HG03460 (cell line): ENCODE data around the gene C2orf74.
"Not testable (repeated sequence)": the region's sequence is repeated elsewhere in the genome, so short reads cannot be mapped to it uniquely, and the experiment has no call there.

ENCODE experiments used
- ATAC-seq: cut with Tn5 transposase; IDR thresholded peaks from one replicate; pipeline ENCODE4 v1.9.1; 2021; ENCODE audit not compliant: unreplicated experiment

C2orf74 gene

GRCh38 chr2:61172671-61173070, 10.7 kb downstream of the C2orf74 start:
- no peak for ATAC-seq

GRCh38 chr2:61173116-61173515, 11.1 kb downstream of the C2orf74 start:
- ATAC-seq, result no peak

GRCh38 chr2:61175036-61175435, 13.0 kb downstream of the C2orf74 start:
- no peak for ATAC-seq

- peak; percentile 70 for ATAC-seq
These were observed 15.1 kb downstream of the C2orf74 start for GRCh38 chr2:61176755-61177726.

GRCh38 chr2:61177727-61178549, 15.9 kb downstream of the C2orf74 start:
- peak; percentile 22 for ATAC-seq

GRCh38 chr2:61178603-61179545, 16.9 kb downstream of the C2orf74 start:
- no peak for ATAC-seq

GRCh38 chr2:61179701-61180639, 18.0 kb downstream of the C2orf74 start:
- ATAC-seq, result no peak

GRCh38 chr2:61180686-61181085, 18.7 kb downstream of the C2orf74 start:
- no peak for ATAC-seq

GRCh38 chr2:61181382-61182058, 19.5 kb downstream of the C2orf74 start:
- ATAC-seq, result no peak

- no peak for ATAC-seq
These were observed 20.0 kb downstream of the C2orf74 start for GRCh38 chr2:61182059-61182383.

GRCh38 chr2:61183795-61184194, 21.8 kb downstream of the C2orf74 start:
- ATAC-seq, result no peak

GRCh38 chr2:61184263-61184662, 22.3 kb downstream of the C2orf74 start:
- no peak for ATAC-seq

- no peak for ATAC-seq
These were observed 23.3 kb downstream of the C2orf74 start for GRCh38 chr2:61185231-61185728.

- ATAC-seq, result no peak
These were observed 25.1 kb downstream of the C2orf74 start for GRCh38 chr2:61187085-61187484.

- no peak for ATAC-seq
These were observed 31.9 kb downstream of the C2orf74 start for GRCh38 chr2:61193670-61194561.

- ATAC-seq, result not testable (repeated sequence)
These were observed 32.7 kb downstream of the C2orf74 start for GRCh38 chr2:61194646-61195045.

GRCh38 chr2:61196671-61197070, 34.7 kb downstream of the C2orf74 start:
- no peak for ATAC-seq

- no peak for ATAC-seq
These were observed 43.1 kb downstream of the C2orf74 start for GRCh38 chr2:61205132-61205531.
